Measurements from ENCODE around the gene ARPC2. TPM values are rescaled to one million over a fixed set of nuclear protein-coding genes. Genes with fewer than 3 reads are reported as not detected.
A peak's percentile ranks its signal among the peaks of the same experiment; 100 is the strongest.
"Not testable (repeated sequence)": the region's sequence is repeated elsewhere in the genome, so short reads cannot be mapped to it uniquely, and the experiment has no call there.

The ARPC2 gene
- total and polyA plus RNA-seq, 12 donors: 58.5 to 213 (median 134) TPM

GRCh38 chr2:218272531-218273212, 55.7 kb downstream of the ARPC2 start:
- no peaks in the 10 kb centered on the region for H3K27me3 ChIP-seq
- TF ChIP-seq CTCF (IDR thresholded peaks at IDR 0.05): peak; percentile 79 to 95 (median 89)
- peak; percentile 22 to 63 (median 48) for ATAC-seq
- intact Hi-C loops (cut with DNase I): loop anchor here in 6 of 10 donors (2.0 to 10.0 kb wide), 5 partner anchors 14 to 382 kb away; partner anchors contain the start of genes CTDSP1 (in 6 of the 6), BCS1L (in 1 of the 6) and ZNF142 (in 1 of the 6)
- peak overlapping the region in 4 of 10 donors; percentile 0 to 97 (median 10) for H3K4me3 ChIP-seq
- peak overlapping the region in 9 of 10 donors; percentile 38 to 90 (median 70) for H3K27ac ChIP-seq
- peaks cover 0 to 59% (median 43%) of the 10 kb centered on the region in 9 donors for H3K36me3 ChIP-seq
- peaks cover 17 to 60% (median 47%) of the 10 kb centered on the region in 9 donors for H3K4me1 ChIP-seq
- DNase-seq: peak; percentile 81 to 87
- no peaks in the 10 kb centered on the region for H3K9me3 ChIP-seq
- 18 to 21% methylated on average over 18 of the region's 18 CpGs for WGBS, 2 donors

- Histone ChIP-seq H3K4me3 (peak overlapping the region in 2 of 10 donors; percentile 6 to 15), H3K27ac (peak overlapping the region in 9 of 10 donors; percentile 42 to 90 (median 70)), H3K36me3 (peaks cover 0 to 60% (median 46%) of the 10 kb centered on the region in 9 donors), H3K4me1 (peaks cover 17 to 56% (median 47%) of the 10 kb centered on the region in 9 donors)
- DNase-seq, H3K27me3 ChIP-seq, ATAC-seq, H3K9me3 ChIP-seq: not testable (repeated sequence)
- 84 to 89% methylated on average over 8 of the region's 8 CpGs for WGBS, 2 donors
- intact Hi-C loops (cut with DNase I): loop anchor here in 6 of 10 donors (2.0 to 10.0 kb wide), 5 partner anchors 13 to 381 kb away; partner anchors contain the start of genes CTDSP1 (in 6 of the 6), BCS1L (in 1 of the 6) and ZNF142 (in 1 of the 6)
Observed at GRCh38 chr2:218273214-218273907, 56.4 kb downstream of the ARPC2 start.

- Histone ChIP-seq H3K9me3 (no peaks in the 10 kb centered on the region), H3K27me3 (no peaks in the 10 kb centered on the region), H3K36me3 (peaks cover 0 to 65% (median 51%) of the 10 kb centered on the region in 9 donors), H3K4me1 (peaks cover 15 to 52% (median 42%) of the 10 kb centered on the region in 9 donors), H3K4me3 (no peak overlapping the region), H3K27ac (peak overlapping the region in 5 of 10 donors; percentile 42 to 90 (median 74))
- DNase-seq (no peak), ATAC-seq (no peak)
- intact Hi-C loops (cut with DNase I): loop anchor here in 6 of 10 donors (2.0 to 10.0 kb wide), 5 partner anchors 13 to 381 kb away; partner anchors contain the start of genes CTDSP1 (in 6 of the 6), BCS1L (in 1 of the 6) and ZNF142 (in 1 of the 6)
- TF ChIP-seq CTCF (IDR thresholded peaks at IDR 0.05): no peak
- 71 to 82% methylated on average over 2 of the region's 2 CpGs for WGBS, 2 donors
Observed at GRCh38 chr2:218273908-218274249, 56.9 kb downstream of the ARPC2 start.

- Histone ChIP-seq H3K36me3 (peaks cover 0 to 72% (median 53%) of the 10 kb centered on the region in 9 donors), H3K4me3 (no peak overlapping the region), H3K9me3 (no peaks in the 10 kb centered on the region), H3K4me1 (peaks cover 12 to 45% (median 38%) of the 10 kb centered on the region in 9 donors), H3K27me3 (no peaks in the 10 kb centered on the region), H3K27ac (peak overlapping the region in 7 of 10 donors; percentile 10 to 90 (median 28))
- WGBS, 2 donors: 55 to 64% methylated on average over 4 of the region's 4 CpGs
- no peak for DNase-seq
- ATAC-seq: no peak
- intact Hi-C loops (cut with DNase I): loop anchor here in 6 of 10 donors (5.0 to 10.0 kb wide), 4 partner anchors 87 to 380 kb away; partner anchors contain the start of genes CTDSP1 (in 6 of the 6), BCS1L (in 1 of the 6) and ZNF142 (in 1 of the 6)
- no peak for TF ChIP-seq CTCF (IDR thresholded peaks at IDR 0.05)
Observed at GRCh38 chr2:218274586-218274985, 57.6 kb downstream of the ARPC2 start.

All from heart right ventricle (tissue), 16 donors.